K562 (cell line): ENCODE data around the gene AGPAT3. TPM values are rescaled to one million over a fixed set of nuclear protein-coding genes. Genes with fewer than 3 reads are reported as not detected.

Experiments used
- CAMTA2 ChIP-seq: fragments of 250-450 bp; sonication (Bioruptor Pico); conservative IDR thresholded peaks from 2 replicates; pipeline ENCODE4 v1.5.1; 2022
- CTBP1 ChIP-seq: fragments of 450-650 bp; IDR thresholded peaks from 2 replicates; pipeline ENCODE4 v1.6.1; 2016; ENCODE audit warnings: borderline replicate concordance
- DPF2 ChIP-seq: fragments of 450-650 bp; IDR thresholded peaks from 2 replicates; pipeline ENCODE4 v1.6.1; 2016
- FOXA3 ChIP-seq, 2 experiments: fragments of 450-650 bp in 1 of 2; sonication (generic) in 1 of 2; formaldehyde crosslinking; IDR thresholded peaks in 1 of 2; conservative IDR thresholded peaks in 1 of 2; 2 replicates each; pipeline versions ENCODE4 v1.4.0 to v1.8.0; 2020 to 2022; ENCODE audit warnings: mild to moderate bottlenecking in 2 of 2, missing genetic modification reagents in 1 of 2
- HLTF ChIP-seq: fragments of 450-650 bp; IDR thresholded peaks from 2 replicates; pipeline ENCODE4 v1.6.1; 2016
- HMBOX1 ChIP-seq: sonication (generic); IDR thresholded peaks from 2 replicates; pipeline ENCODE4 v1.6.1; 2016
- HMG20A ChIP-seq: fragments of 450-650 bp; formaldehyde crosslinking; conservative IDR thresholded peaks from 2 replicates; pipeline ENCODE4 v1.4.0; 2020; ENCODE audit warnings: mild to moderate bottlenecking, mixed read lengths
- HOXB6 ChIP-seq: fragments of 250-450 bp; sonication (Bioruptor Pico); IDR thresholded peaks from 2 replicates; pipeline ENCODE4 v1.5.1; 2022; ENCODE audit warnings: mild to moderate bottlenecking, borderline replicate concordance
- KLF1 ChIP-seq: fragments of 450-650 bp; IDR thresholded peaks from 2 replicates; pipeline ENCODE4 v1.6.1; 2016; ENCODE audit warnings: missing genetic modification characterization, missing compliant biosample characterization
- RB1 ChIP-seq: fragments of 450-650 bp; IDR thresholded peaks from 2 replicates; pipeline ENCODE4 v1.6.1; 2017; ENCODE audit warnings: low read depth, mild to moderate bottlenecking
- SMAD2 ChIP-seq: fragments of 150-350 bp; IDR thresholded peaks from 2 replicates; pipeline ENCODE4 v1.6.1; 2014; ENCODE audit warnings: low read depth, mild to moderate bottlenecking, low read length
- SRF ChIP-seq, 2 experiments: fragments of 250-450, 450-650 bp in 1 of 2; sonication (Bioruptor Pico) in 1 of 2; sonication (generic) in 1 of 2; formaldehyde crosslinking; IDR thresholded peaks; 2 replicates each; pipeline versions ENCODE4 v1.5.0 to v1.5.1; 2020 to 2022; ENCODE audit warnings: mild to moderate bottlenecking in 1 of 2, missing genetic modification reagents in 1 of 2
- THRB ChIP-seq: fragments of 450-650 bp; formaldehyde crosslinking; conservative IDR thresholded peaks from 2 replicates; pipeline ENCODE4 v1.4.0; 2022; ENCODE audit warnings: mild to moderate bottlenecking, missing genetic modification characterization
- ZBTB12 ChIP-seq: fragments of 250-450 bp; sonication (Bioruptor Pico); IDR thresholded peaks from 2 replicates; pipeline ENCODE4 v1.4.0; 2020
- ZBTB33 ChIP-seq: sonication (generic); formaldehyde crosslinking; IDR thresholded peaks from 2 replicates; pipeline ENCODE4 v1.8.1; 2023; ENCODE audit warnings: mild to moderate bottlenecking, missing genetic modification reagents
- ZBTB7A ChIP-seq: IDR thresholded peaks from 2 replicates; pipeline ENCODE4 v1.6.1; 2011; ENCODE audit warnings: low read depth, mild to moderate bottlenecking, low read length, moderate library complexity, borderline replicate concordance; ENCODE audit not compliant: control insufficient read depth
- ZNF274 ChIP-seq: IDR thresholded peaks from 2 replicates; pipeline ENCODE4 v1.6.1; 2011; ENCODE audit warnings: low read depth, mild to moderate bottlenecking, low read length, moderate library complexity, borderline replicate concordance
- ZNF316 ChIP-seq: fragments of 450-650 bp; IDR thresholded peaks from 2 replicates; pipeline ENCODE4 v1.6.1; 2016
- ZNF592 ChIP-seq: fragments of 450-650 bp; IDR thresholded peaks from 2 replicates; pipeline ENCODE4 v1.6.1; 2017; ENCODE audit warnings: antibody characterized with exemption, mild to moderate bottlenecking
- polyA plus RNA-seq, 8 experiments: library from polyadenylated mRNA; depleted of rRNA in 4 of 8; stranded (reverse) in 5 of 8; unstranded in 3 of 8; fragments of >200 nt; fragmentation: Nextera tagmentation in 2 of 8; fragmentation: Illumina TruSeq in 1 of 8; extraction: Ambion mirVana in 2 of 8; extraction: Trizol in 1 of 8; gene quantifications; 2 replicates each; pipeline versions ENCODE4 v1.2.1 to v1.2.3, GENCODE V29; 2011 to 2014; ENCODE audit warnings: inconsistent platforms in 1 of 8, missing spikeins in 1 of 8
- total RNA-seq, 7 experiments: library from RNA; depleted of rRNA in 6 of 7; stranded (reverse); fragments of >200 nt in 6 of 7; fragmentation: Illumina TruSeq in 2 of 7; extraction: Trizol in 2 of 7; gene quantifications; 2 replicates each; pipeline versions ENCODE4 v1.2.1 to v1.2.3, GENCODE V29; 2011 to 2021; ENCODE audit warnings: low replicate concordance in 1 of 7

The AGPAT3 gene
- total and polyA plus RNA-seq, 9 of the 15 experiments (the other 6 are each of a cell fraction or from before 2014, with no cell fraction given): 1.5 to 88.4 (median 35.7) TPM

GRCh38 chr21:44029460-44030087 lies 164.6 kb downstream of the AGPAT3 start (continued):
- TF ChIP-seq ZBTB12 (CRISPR knock-in tag) (no peak), HOXB6 (CRISPR knock-in tag) (no peak), RB1 (no peak), SRF (CRISPR knock-in tag; IDR thresholded peaks at IDR 0.05) (no peak), THRB (CRISPR knock-in tag) (no peak), ZNF316 (peak; percentile 66), ZBTB7A (no peak), CTBP1 (peak; percentile 23; the same call in 1 of the 2 replicates), ZNF592 (peak; percentile 89), ZBTB33 (CRISPR knock-in tag) (peak; percentile 63), HLTF (no peak), HMBOX1 (peak; percentile 69), FOXA3 (CRISPR knock-in tag; conservative IDR thresholded peaks at IDR 0.05 in 1 of 2, IDR thresholded peaks at IDR 0.05 in 1 of 2) (0 out of 4 replicates have a peak, but pooled peaks of 1 of the 2 experiments have one; percentile 31), ZNF274 (no peak), SMAD2 (no peak), CAMTA2 (CRISPR knock-in tag) (no peak), KLF1 (no peak), DPF2 (peak; percentile 49; the same call in 1 of the 2 replicates), HMG20A (CRISPR knock-in tag) (no peak)
